Upper lobe of left lung (tissue), 6 donors: ENCODE results near the gene CFAP74. TPM values are rescaled to one million over a fixed set of nuclear protein-coding genes. Genes with fewer than 3 reads are reported as not detected.

Experiments
- ATAC-seq, 2 donors: fragments of 200-7000 bp; cut with Tn5 transposase; one replicate each; pipeline ENCODE4 v1.9.1; 2022; ENCODE audit warnings: mild to moderate bottlenecking in 2 of 2, moderate library complexity in 2 of 2; ENCODE audit not compliant: low FRiP score in 2 of 2
- DNase-seq, 2 donors: peaks; one replicate each; pipeline ENCODE4 v3.0.0-alpha.2; 2019 to 2020
- H3K27ac ChIP-seq, 4 donors: fragments of 200-600 bp; sonication (generic); one replicate each; pipeline ENCODE4 v1.5.1; 2016 to 2019
- H3K27me3 ChIP-seq, 4 donors: fragments of 200-600 bp; sonication (generic); one replicate each; pipeline ENCODE4 v1.5.1; 2017 to 2019
- H3K36me3 ChIP-seq, 4 donors: fragments of 200-600 bp; sonication (generic); one replicate each; pipeline ENCODE4 v1.5.1; 2016 to 2019
- H3K4me1 ChIP-seq, 4 donors: fragments of 200-600 bp; sonication (generic); one replicate each; pipeline ENCODE4 v1.5.1; 2018 to 2019
- H3K4me3 ChIP-seq, 4 donors: fragments of 200-600 bp; sonication (generic); one replicate each; pipeline ENCODE4 v1.5.1; 2017 to 2019; ENCODE audit warnings: mild to moderate bottlenecking in 2 of 4, moderate library complexity in 1 of 4
- H3K9me3 ChIP-seq, 4 donors: fragments of 200-600 bp; sonication (generic); one replicate each; pipeline ENCODE4 v1.5.1; 2018 to 2019
- EP300 ChIP-seq, 4 donors: sonication (generic); formaldehyde crosslinking; IDR thresholded peaks; one replicate each; pipeline ENCODE4 v1.5.1; 2017; ENCODE audit warnings: antibody characterized with exemption in 4 of 4, control low read depth in 2 of 4
- POLR2A ChIP-seq, 4 donors: fragments of 450-650 bp; IDR thresholded peaks; one replicate each; pipeline ENCODE4 v1.5.1; 2016 to 2017; ENCODE audit warnings: antibody characterized with exemption in 4 of 4, mild to moderate bottlenecking in 2 of 4
- POLR2AphosphoS5 ChIP-seq, 2 donors: sonication (generic); formaldehyde crosslinking; IDR thresholded peaks; one replicate each; pipeline ENCODE4 v1.5.1; 2017; ENCODE audit warnings: antibody characterized with exemption in 2 of 2
- WGBS, 2 donors: methylation state at CpG; one replicate each; pipeline ENCODE4 v1.1.5; 2017 to 2018; 5-methylcytosine and 5-hydroxymethylcytosine counted together
- total RNA-seq, 6 donors: library from RNA; depleted of rRNA in 4 of 6; stranded (reverse); fragments of >200 nt in 4 of 6; gene quantifications; one replicate each; pipeline versions ENCODE4 v1.1.0 to v1.2.1, GENCODE V29; 2016 to 2021
- TF ChIP-seq, protein P1 (sequence below), 6 experiments: fragments of 450-650 bp in 4 of 6; fragments of 200-600 bp in 2 of 6; sonication (generic) in 2 of 6; IDR thresholded peaks; one replicate each; pipeline ENCODE4 v1.5.1; 2016 to 2019; ENCODE audit warnings: antibody characterized with exemption in 6 of 6
- donor health status: DM: no; HTN: no; CAD: no; lungs with moderate emphysema.
- donor health status: DM: no; HTN: yes; CAD: no; lungs with severe emphysema.

CFAP74 gene
- total RNA-seq, 6 donors from 2014 or later: 0.14 to 19.8 (median 6.2) TPM

- Histone ChIP-seq H3K9me3 (no peaks in the 10 kb centered on the region), H3K36me3 (no peaks in the 10 kb centered on the region), H3K27ac (no peak overlapping the region), H3K4me1 (peaks cover under 1 to 14% (median 10%) of the 10 kb centered on the region in 4 donors), H3K27me3 (peaks cover 0 to 27% (median 12%) of the 10 kb centered on the region in 4 donors), H3K4me3 (no peak overlapping the region)
- no peak for TF ChIP-seq POLR2AphosphoS5 (IDR thresholded peaks at IDR 0.05)
- no peak for TF ChIP-seq EP300 (IDR thresholded peaks at IDR 0.05)
- TF ChIP-seq POLR2A (IDR thresholded peaks at IDR 0.05): no peak
- TF ChIP-seq, protein P1, sequence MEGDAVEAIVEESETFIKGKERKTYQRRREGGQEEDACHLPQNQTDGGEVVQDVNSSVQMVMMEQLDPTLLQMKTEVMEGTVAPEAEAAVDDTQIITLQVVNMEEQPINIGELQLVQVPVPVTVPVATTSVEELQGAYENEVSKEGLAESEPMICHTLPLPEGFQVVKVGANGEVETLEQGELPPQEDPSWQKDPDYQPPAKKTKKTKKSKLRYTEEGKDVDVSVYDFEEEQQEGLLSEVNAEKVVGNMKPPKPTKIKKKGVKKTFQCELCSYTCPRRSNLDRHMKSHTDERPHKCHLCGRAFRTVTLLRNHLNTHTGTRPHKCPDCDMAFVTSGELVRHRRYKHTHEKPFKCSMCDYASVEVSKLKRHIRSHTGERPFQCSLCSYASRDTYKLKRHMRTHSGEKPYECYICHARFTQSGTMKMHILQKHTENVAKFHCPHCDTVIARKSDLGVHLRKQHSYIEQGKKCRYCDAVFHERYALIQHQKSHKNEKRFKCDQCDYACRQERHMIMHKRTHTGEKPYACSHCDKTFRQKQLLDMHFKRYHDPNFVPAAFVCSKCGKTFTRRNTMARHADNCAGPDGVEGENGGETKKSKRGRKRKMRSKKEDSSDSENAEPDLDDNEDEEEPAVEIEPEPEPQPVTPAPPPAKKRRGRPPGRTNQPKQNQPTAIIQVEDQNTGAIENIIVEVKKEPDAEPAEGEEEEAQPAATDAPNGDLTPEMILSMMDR (IDR thresholded peaks at IDR 0.05): no peak
- DNase-seq: peak in 1 of 2 donors; percentile 60
- 86 to 92% methylated on average over 12 to 18 of the region's 18 CpGs for WGBS, 2 donors
- no peak for ATAC-seq
These were observed 21.3 kb upstream of the CFAP74 start for GRCh38 chr1:2024887-2025286.

DNA sequence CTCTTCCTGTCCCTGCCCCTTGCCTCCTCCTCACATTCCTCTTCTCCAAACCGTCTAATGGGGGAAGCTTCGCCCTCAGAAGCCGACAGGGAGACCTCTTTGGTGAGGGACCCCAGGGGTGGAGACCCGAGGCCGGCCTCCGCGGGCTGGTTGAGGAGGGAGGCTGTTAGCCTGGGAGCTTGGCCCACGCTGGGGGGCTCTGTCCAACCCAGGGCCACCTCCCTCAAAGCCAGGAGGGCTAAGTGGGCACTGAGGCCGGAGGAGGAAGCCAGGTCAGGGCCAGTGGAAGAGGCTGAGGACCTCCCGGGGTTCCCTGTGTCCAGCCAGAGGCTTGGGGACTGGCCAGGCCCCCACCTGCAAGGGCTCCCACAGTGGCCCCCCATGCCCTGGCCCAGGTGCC, 20.9 kb upstream of the CFAP74 start:
- WGBS, 2 donors: 90% methylated on average over 10 of the region's 10 CpGs; no CpG with 5 or more reads in 1 of the 2 donors
- Histone ChIP-seq H3K27ac (no peak overlapping the region), H3K9me3 (no peaks in the 10 kb centered on the region), H3K36me3 (no peaks in the 10 kb centered on the region), H3K27me3 (peaks cover 0 to 31% (median 17%) of the 10 kb centered on the region in 4 donors), H3K4me3 (no peak overlapping the region), H3K4me1 (peaks cover 5 to 18% (median 13%) of the 10 kb centered on the region in 4 donors)
- TF ChIP-seq EP300 (IDR thresholded peaks at IDR 0.05) (no peak), POLR2A (IDR thresholded peaks at IDR 0.05) (no peak), POLR2AphosphoS5 (IDR thresholded peaks at IDR 0.05) (no peak)
- TF ChIP-seq, protein P1 (IDR thresholded peaks at IDR 0.05): no peak
- ATAC-seq (no peak), DNase-seq (peak in 1 of 2 donors; percentile 59)

DNA sequence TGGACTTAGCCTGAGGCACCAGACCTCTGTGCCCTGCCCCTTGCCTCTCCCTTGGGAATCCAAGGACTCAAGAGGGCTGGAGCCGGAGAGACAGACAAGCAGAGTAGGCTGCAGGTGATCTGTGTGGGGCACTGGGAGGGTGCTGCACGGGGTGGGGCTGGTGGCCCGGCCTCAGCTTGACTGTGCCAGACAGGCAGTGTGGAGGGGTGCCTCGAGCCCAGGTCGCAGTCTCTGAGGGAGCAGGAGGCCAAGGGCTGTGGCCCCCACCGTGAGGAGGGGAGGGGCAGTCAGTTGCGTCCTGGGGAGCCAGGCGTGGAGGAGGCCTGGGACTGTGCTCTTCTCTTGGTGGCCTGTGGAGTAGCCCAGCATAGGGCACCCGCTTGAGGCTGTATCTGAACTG, 19.6 kb upstream of the CFAP74 start:
- 85 to 93% methylated on average over 5 to 9 of the region's 9 CpGs for WGBS, 2 donors
- Histone ChIP-seq H3K4me1 (peaks cover 9 to 27% (median 15%) of the 10 kb centered on the region in 4 donors), H3K27ac (no peak overlapping the region), H3K27me3 (peaks cover 0 to 39% (median 20%) of the 10 kb centered on the region in 4 donors), H3K4me3 (no peak overlapping the region), H3K36me3 (no peaks in the 10 kb centered on the region), H3K9me3 (no peaks in the 10 kb centered on the region)
- ATAC-seq (no peak), DNase-seq (peak in 1 of 2 donors; percentile 65)
- TF ChIP-seq EP300 (IDR thresholded peaks at IDR 0.05) (no peak), POLR2A (IDR thresholded peaks at IDR 0.05) (no peak), POLR2AphosphoS5 (IDR thresholded peaks at IDR 0.05) (no peak)
- TF ChIP-seq, protein P1 (IDR thresholded peaks at IDR 0.05): no peak

DNA sequence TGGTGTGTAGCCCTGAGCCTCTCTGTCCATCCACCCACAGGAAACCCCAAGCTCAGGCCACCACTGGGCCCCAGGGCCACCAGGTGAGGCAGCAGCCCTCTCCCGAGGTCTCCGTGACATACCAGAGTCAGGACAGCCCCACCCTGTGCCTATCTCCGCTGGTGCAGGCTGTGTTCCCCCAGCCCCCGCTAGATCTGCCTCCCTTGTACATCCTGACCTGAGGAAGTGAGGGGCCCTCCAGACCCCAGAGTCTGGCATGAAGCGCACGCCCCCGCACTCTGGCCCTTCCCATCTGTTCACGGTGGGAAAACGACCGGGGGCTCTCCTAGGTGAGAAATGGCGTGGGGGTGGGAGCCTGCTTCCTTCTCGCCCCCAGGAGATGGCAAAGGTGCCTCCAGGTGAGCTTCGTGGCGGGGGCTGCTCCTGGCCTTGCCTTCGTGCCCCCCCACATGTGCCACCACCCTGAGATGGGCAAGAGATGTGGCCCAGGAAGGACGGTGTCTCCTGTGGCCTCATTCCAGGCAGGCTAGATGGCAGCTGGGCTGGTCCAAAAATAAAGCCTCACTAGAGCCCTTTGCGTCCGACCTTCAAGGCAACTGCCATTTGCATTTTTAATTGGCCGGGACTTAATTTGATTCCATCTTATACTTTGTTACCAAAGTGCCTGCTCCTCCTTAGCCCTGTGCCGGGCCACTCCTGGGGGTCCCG, 18.6 kb upstream of the CFAP74 start:
- Histone ChIP-seq H3K4me3 (no peak overlapping the region), H3K9me3 (no peaks in the 10 kb centered on the region), H3K27ac (no peak overlapping the region), H3K36me3 (no peaks in the 10 kb centered on the region), H3K27me3 (peaks cover 0 to 39% (median 20%) of the 10 kb centered on the region in 4 donors), H3K4me1 (peaks cover 9 to 27% (median 15%) of the 10 kb centered on the region in 4 donors)
- TF ChIP-seq, protein P1 (IDR thresholded peaks at IDR 0.05): no peak
- TF ChIP-seq EP300 (IDR thresholded peaks at IDR 0.05) (no peak), POLR2AphosphoS5 (IDR thresholded peaks at IDR 0.05) (no peak), POLR2A (IDR thresholded peaks at IDR 0.05) (no peak)
- no peak for ATAC-seq
- DNase-seq: no peak
- 73 to 77% methylated on average over 21 of the region's 21 CpGs for WGBS, 2 donors
